ENCODE results near the gene UBE2E2.
A peak's percentile ranks its signal among the peaks of the same experiment; 100 is the strongest.

UBE2E2 gene

DNA sequence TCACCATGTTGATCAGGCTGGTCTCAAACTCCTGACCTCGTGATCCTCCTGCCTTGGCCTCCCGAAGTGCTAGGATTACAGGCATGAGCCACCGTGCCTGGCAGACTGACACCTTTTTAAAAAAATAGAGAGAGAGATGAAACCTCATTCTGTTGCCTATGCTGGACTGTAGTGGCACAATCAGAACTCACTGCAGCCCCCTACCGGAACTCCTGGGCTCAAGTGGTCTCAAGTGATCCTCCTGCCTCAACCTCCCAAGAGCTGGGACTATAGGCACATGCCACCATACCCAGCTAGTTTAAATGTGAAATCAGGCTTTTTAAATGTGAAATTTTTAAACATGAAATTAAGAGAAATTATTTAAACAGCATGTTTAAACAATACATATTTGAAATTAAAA is 337.5 kb downstream of the UBE2E2 start:
- no peak for DNase-seq (ENCODE audit: low spot score)

DNA sequence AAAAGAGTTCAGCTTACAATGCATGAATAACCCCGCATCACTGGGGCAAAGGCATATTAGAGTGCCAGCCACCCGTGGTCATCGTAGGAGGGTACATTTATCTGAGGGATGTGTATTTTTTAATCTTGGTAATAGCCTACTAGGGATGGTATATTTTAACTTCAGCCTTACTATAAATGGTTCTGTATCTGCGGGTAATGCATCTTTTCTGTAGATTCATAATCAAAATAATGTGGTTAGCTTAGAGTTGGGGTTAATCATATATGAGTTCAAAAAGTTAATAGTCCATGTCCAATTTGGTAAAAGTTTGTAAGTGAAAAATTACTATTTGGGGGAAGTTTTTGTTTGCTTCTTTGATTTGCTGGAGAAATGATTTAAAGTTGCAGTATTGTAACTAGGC is 339.0 kb downstream of the UBE2E2 start:
- no peak for DNase-seq (ENCODE audit: low spot score)

DNA sequence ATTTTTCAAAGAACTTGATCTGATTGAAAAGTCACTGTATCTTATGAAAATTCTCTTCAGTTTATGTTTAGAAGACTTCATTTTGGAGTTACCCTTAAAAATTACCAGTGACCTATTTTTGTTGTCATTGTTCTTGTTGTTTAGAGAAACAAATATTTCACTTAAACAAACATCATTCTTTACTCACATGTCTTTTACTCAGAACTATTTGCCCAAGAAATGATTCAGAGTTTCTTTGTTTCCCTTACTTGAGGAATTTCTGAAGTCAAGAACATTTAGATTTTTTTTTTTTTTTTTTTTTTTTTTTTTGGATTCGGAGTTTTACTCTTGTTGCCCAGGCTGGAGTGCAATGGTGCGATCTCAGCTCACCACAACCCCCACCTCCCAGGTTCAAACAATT is 343.1 kb downstream of the UBE2E2 start:
- no peak for DNase-seq (ENCODE audit: low spot score)

DNA sequence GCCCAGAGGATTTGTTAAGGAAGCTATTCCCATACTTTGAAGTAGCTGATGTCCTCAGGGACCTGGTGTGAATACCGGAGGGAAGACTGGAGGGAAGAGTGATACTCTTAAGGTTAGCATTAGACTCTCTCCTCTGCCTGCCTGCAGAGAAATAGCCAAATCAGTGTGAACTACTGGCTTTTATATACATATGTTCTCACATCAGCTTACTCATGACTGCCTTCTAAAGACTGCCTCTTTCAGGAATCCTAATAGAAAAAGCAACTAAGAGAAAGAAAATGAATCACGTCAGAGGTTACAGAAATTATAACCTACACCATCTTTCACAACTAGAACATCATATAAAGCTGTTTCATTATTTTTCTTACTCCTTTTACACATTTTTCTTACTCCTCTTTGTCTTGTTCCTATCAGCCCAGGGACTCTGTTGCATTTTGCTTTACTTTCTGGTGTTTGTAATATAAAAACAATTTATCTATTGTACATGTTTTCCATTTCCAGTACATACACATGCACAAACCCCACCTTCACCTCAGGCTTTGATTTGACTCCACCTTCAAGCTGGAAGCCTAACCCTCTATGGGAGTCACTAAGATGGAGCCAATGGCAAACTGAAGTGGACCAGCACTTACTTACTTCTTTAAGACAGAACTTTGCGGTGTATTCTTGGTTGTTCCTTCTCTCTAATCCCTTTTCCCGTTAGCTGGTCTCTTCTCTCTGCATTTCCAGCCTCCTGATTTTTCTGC is 345.0 kb downstream of the UBE2E2 start:
- no peak for DNase-seq (ENCODE audit: low spot score)

DNA sequence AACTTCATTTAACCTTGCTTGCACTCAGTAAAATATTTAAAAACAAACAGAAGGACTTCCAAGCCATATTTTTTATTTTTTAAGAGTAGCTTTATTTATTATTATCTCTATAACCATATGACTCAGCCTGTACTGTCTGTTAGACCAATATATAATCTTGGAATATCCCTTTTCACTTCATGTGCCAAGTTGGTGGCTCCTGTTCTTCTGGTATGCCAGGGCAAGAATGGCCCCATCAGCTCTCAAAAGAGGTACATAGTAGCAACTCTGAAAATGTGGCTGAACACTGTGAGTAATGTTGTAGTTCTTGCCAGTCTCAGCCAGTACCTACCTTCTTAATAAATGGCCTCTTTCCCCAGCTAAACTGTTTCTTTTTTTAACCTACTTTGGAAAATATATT is 345.6 kb downstream of the UBE2E2 start:
- no peak for DNase-seq (ENCODE audit: low spot score)

DNA sequence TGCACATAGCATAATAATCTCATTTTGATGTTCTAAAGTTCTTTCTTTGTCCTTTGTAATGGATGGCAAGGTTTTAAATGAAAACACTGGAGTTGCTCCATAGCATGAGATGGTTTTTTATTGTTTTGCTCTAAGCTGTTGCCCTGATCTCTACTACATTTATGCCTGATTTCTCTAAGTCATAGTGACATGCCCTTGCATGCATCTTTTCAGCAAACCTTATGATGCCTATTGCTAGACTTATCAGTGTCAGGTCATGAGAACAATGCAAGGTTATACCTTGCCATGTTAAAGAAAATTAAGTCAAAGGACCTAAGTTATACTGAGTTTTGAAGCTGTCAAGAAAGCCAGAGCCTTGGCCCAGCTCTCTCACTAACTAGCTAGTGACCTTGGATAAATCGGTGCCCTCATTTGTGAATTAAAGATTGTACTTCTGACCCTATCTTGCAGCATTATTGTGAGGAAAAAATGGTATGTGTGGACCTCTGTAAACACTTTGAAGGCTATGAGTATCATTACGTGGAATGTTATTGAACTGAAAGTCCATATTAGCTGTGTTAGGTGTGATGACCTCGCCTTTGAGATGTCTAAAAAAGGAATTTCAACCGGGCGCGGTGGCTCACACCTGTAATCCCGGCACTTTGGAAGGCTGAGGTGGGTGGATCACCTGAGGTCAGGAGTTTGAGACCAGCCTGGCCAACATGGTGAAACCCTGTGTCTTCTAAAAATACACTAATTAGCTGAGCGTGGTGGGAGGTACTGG is 346.2 kb downstream of the UBE2E2 start:
- DNase-seq (ENCODE audit: low spot score), result peak; percentile 41

DNA sequence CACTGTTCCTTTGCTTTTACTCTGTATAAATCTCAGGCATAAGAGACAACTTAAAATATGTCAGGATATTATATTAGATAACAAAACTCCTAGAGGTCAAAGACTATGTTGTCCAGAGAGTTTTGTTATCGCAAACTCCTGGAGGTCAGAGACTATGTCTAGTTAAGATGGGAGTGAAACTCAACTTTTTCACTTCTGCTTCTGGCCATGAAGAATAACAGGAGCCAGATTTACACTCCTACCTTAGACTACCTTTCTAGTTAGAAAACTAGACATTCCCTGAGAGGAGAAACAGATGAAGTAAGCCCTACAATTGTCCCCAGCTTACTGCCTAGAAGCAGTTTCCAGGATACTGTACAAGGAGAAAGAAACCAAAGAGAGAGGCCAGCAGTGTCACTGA is 347.3 kb downstream of the UBE2E2 start:
- DNase-seq (ENCODE audit: low spot score), result no peak

DNA sequence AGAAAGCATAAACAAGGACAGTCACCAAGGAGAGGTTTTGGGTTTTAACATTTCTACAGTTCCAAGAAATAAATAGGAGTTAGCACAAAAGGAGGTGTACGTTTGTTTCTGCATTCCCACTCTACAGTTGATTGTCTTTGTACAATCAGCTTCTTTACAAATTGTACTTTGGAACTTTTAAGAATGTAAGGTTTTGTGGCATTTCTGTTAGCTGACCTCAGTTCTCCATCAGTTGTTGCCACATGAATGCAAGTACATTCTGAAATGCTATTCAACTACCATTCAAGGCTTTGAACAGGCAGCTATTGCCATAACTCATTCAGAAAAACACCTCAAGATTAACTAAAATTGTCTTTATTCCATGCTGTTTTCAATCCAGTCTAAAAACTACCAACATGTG is 349.4 kb downstream of the UBE2E2 start:
- DNase-seq (ENCODE audit: low spot score), result no peak

DNA sequence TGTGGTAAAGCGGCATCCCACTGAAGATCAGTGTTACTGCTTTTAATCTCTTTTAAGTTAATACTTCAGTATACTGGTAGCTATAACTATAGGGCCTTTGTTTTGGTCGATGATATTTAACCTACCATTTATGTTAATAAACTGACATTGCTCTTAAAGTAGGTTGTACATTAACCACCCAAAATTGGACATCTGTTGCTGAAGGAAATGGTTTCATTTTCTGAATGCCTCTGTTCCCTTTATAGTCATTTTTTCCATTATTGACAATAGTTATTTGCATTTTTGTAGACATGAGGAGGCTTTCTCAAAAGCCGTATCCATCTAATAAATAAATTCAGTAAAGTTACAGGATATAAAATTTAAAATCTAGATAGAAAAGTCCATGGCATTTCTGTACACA is 350.2 kb downstream of the UBE2E2 start:
- DNase-seq (ENCODE audit: low spot score), result no peak

DNA sequence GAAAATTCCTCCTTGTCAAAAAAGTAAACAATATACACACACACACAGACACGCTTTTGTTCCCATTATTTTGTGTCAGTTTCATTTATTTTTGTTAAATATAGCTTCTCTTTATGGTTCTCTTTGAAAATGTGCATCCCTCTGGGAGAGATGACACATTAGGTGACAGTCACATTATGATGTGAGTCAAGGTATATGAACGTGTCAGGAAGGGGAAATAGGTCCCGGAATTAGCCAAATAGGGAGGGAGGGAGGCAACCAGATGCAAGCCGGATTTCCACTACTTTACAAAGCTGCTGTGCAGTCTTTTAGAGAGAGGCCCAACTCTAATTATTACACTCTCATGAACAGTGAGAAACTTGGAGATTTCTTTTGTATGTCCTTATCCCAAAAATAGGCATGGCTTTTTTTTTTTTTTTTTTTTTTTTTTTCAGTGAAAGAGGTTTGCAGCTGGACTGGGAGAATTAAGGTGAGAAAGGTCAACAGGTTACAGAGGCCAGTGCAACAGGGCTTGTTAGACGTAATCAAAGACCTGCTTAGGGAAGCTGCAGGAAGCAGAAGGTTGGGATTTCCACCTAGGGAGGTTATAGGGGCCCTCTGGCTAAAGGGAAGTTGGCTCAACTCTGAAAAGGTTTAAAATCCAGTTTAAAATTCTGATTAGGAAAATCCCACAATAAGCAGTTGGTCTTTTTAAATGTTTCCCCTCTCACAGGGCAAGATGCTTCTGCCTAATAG is 362.1 kb downstream of the UBE2E2 start:
- no peak for DNase-seq (ENCODE audit: low spot score)

DNA sequence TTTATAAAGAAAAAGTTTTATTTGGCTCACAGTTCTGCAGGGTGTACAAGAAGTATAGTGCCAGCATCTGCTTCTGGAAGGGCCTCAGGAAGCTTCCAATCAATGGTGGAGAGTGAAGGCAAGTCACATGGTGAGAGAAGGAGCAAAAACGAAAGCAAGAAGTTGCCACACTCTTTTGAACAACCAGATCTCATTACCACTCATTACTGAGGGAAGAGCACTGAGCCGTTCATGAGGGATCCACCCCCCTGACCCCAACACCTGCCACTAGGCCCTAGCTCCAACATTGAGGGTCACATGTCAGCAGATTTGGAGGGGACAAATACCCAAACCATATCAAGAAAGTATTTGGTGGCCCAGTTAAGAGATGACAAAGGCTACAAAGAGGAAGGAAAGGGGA is 363.4 kb downstream of the UBE2E2 start:
- DNase-seq (ENCODE audit: low spot score), result no peak

DNA sequence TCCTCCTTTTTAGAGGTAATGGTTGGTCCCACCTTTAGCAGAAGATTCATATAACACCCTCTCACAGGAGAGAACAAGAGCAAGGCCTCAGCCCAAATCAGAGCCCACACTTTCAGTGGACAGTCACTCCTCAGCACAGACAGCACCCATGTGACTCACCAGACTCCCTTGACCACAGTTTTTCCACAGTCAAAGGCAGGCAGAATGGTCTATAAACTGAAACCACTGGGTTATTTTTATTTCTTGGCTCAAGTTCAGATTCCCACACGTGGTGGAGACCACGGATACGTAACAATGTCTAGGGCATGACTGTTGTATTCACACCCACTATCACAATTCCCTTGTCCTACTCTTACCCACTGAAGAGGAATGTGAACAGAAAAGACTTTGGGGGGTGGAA is 364.8 kb downstream of the UBE2E2 start:
- DNase-seq (ENCODE audit: low spot score), result peak; percentile 48

DNA sequence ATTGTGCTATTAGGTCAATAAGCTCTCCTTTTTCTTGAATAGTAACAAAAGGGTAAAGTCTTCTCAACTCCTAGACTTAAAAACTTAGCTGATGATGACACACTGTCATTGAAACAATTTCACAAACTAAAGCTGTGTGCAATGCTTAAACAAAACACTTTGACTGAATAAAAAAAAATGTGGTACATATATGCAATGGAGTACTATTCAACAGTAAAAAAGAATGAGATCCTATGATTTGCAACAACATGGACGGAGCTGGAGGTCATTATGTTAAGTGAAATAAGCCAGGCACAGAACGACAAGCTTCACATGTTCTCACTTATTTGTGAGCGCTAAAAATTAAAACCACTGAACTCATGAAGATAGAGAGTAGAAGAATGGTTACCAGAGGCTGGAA is 370.7 kb downstream of the UBE2E2 start:
- DNase-seq (ENCODE audit: low spot score), result no peak

DNA sequence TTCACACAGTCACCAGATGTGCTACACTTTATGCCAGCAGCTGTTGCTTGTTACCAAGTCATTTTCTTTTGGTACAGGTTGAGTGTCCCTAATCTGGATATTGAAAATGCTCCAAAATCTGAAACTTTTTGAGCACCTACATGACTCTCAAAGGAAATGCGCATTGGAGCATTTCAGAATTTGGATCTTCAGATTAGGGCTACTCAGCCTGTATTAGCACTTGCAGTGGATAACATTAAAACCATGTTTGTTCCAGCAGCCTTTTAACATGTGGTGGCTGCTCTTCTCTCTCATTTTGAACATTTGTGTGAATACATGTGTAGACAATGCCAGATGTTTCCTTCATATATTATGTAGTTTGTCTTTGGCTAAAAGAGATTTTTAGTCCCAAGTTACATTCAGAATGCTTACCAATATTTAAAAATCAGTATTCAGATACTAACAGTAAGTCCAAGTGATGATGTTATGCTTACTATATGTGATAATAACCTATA is 371.7 kb downstream of the UBE2E2 start:
- DNase-seq (ENCODE audit: low spot score), result no peak

DNA sequence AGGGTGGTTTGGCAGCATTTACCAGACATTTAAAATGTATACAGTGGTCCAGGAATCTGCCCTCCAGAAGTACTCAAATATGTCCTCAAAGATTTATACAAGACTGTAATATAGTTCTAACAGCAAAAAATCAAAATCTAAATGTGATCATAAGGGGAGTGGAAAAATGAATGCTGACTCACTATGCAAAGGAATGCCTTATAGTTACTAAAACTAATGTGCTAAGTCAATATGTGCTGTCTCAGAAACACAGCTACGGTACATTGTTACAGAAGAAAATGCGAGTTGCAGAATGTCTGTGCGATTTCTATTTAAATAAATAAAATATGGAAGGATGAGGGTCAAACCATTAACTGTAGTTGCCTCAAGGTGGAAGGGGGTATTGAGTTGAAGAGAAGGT is 372.6 kb downstream of the UBE2E2 start:
- DNase-seq (ENCODE audit: low spot score), result no peak

DNA sequence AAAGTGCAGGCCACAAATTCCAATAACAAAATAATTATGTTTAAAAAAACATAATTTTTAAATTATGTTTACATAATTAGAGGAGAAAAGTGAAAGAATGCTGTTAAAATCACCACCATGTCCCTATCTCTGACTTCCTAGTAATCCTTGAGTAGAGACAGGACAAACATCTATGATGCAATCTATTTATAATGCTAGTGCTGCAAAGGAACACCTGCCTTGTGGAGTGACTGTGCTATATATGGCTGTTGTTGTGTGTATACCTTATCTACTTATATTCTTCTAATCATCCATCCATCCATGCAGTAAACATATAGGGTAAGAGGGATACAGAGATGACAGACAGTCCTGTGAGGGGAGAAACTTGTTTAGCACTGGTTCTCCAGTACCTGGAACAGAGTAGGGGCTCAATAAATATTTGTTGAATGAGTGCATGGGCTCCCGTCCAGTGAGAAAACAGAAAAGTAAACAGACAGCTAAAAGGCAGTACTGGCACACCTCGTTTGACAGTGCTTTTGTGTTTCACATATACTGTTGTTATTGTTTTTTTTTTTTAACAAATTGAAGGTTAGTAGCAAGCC is 373.3 kb downstream of the UBE2E2 start:
- peak; percentile 39 for DNase-seq (ENCODE audit: low spot score)

DNA sequence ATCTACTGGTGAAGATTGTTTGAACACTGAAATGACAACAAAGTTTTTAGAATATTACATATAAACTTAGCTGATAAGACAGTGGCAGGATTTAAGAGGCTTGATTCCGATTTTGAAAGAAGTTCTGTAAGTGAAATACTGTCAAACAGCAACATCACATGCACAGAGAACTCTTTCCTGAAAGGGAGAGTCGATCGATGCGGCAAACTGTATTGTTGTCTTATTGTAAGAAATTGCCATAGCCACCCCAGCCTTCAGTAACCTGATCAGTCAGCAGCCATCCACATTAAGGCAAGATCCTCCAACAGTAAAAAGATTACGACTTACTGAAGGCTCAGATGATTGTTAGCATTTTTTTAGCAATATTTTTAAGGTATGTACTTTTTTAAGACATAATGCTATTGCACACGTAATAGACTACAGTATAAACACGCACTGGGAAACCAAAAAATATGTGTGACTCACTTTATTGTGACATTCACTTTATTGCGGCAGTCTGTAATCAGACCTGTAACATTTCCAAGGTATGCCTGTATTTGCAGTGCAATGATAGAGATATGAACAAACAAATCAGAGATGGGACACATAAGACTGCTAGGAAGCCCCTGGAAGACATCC is 377.1 kb downstream of the UBE2E2 start:
- peak; percentile 74 for DNase-seq (ENCODE audit: low spot score)

DNA sequence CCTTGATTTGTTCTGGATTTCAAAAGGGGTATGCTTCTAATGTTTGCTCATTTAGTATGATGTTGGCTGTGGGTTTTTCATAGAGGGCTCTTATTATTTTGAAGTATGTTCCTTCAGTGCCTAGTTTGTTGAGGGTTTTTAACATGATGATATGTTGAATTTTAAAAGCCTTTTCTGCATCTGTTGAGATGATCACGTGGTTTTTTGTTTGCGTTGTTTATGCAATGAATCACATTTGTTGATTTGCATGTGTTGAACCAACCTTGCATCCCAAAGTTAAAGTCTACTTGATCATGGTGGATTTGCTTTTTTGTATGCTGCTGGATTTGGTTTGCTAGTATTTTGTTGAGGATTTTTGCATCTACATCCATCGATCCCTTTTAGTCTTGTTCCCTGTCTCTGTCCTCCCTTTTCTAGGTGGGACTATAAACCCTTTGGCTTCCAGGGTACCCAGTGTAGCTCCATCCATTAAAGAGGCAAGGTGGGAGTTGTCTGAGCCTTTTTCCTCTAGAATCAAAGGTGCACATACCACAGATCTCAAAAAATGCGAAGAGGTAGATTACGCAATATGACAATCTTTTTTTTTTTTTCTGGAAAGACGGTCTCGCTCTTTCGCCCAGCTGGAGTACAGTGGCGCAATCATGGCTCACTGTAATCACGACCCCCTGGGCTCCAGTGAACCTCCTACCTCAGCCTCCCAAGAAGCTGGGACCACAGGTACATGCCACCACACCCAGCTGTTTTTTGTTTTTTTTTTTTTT is 381.0 kb downstream of the UBE2E2 start:
- no peak for DNase-seq (ENCODE audit: low spot score)

DNA sequence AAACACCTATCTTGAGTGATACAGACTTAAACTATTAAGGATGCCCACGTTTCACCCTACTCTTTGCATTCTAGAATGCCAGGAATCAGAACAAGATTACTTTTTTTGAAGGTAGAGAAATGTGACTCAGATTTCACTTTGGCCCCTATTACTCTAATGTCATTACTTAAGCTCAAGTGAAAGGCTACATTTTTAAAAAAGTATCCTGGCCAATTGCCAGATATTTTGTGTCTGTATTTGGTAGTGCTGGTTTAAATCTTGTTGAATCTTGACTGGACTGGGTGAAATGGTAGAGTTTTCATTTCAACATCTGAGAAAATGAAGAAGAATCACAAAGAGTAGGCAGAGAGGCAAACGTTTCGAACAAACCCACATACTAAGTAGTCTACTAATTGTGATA is 384.4 kb downstream of the UBE2E2 start:
- DNase-seq (ENCODE audit: low spot score), result no peak

DNA sequence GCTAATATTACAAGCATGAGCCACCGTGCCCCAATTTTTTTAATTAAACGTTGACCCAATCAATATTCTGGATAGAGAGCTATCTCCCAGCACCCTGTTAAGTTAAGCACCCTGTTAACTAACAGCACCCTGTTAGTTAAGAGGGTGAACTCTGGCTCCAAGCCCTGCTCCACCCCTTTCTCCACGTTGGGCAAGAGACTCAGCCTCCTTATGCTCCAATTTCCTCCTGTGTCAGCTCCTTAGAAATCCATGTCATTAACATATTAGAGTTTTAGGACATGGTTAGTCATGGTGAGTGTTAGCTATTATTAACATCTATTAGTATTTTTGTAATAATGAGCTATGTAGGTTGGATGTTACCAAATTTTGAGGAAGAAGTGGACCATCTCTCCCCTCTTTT is 385.4 kb downstream of the UBE2E2 start:
- DNase-seq (ENCODE audit: low spot score), result no peak

DNA sequence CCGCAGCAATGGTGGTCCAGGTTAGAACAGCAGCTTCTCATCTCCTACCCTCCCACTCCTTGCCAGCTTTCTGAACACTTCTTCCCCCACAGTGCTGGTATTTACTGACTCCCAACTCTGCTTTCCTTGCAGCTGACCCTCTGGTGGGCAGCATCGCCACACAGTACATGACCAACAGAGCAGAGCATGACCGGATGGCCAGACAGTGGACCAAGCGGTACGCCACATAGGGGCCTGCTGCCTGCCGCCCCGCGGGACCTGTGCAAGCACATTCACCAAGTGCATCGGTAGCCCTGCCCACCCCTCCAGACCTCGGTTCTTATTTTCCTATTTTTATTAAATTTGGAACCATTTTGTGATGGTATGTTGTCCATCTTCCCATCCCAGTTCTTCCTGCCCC is 386.5 kb downstream of the UBE2E2 start:
- no peak for DNase-seq (ENCODE audit: low spot score)

Data from LoVo (cell line).